MM.1S (cell line): ENCODE measurements around the gene PHF23.

Experiments
- CTCF ChIP-seq: fragments of 300-600 bp; sonication (generic); IDR thresholded peaks from 2 replicates; pipeline ENCODE4 v1.5.1; 2016; ENCODE audit warnings: antibody characterized with exemption, low read length, mixed read lengths
- EZH2phosphoT487 ChIP-seq: fragments of 300-600 bp; sonication (generic); IDR thresholded peaks from 2 replicates; pipeline ENCODE4 v1.6.1; 2018; ENCODE audit warnings: antibody characterized with exemption, low read length

- no peak for TF ChIP-seq CTCF
- no peak for TF ChIP-seq EZH2phosphoT487
Observed at GRCh38 chr17:7226721-7227710, 12.2 kb downstream of the PHF23 start.
